Thoracic aorta (tissue), 2 donors: ENCODE results near the gene CIAO3. TPM values are rescaled to one million over a fixed set of nuclear protein-coding genes. Genes with fewer than 3 reads are reported as not detected.

ENCODE experiments used
- ATAC-seq: fragments of 150-250 bp; one replicate; pipeline ENCODE4 v1.8.0; 2017; ENCODE audit warnings: low read depth; ENCODE audit not compliant: insufficient number of reproducible peaks, low FRiP score
- DNase-seq: peaks from one replicate; pipeline ENCODE4 v3.0.0-alpha.2; 2020; ENCODE audit warnings: low spot score
- H3K27ac ChIP-seq, 2 donors: fragments of 200-600 bp; sonication (generic); 1 replicate in 1 of 2; 2 replicates in 1 of 2; pipeline ENCODE4 v1.5.1; 2016; ENCODE audit warnings: mild to moderate bottlenecking in 2 of 2, moderate library complexity in 2 of 2
- H3K27me3 ChIP-seq: fragments of 200-600 bp; sonication (generic); replicated peaks from 2 replicates; pipeline ENCODE4 v1.6.0; 2016; ENCODE audit warnings: mild to moderate bottlenecking; ENCODE audit not compliant: insufficient read depth
- H3K36me3 ChIP-seq: fragments of 200-600 bp; sonication (generic); one replicate; pipeline ENCODE4 v1.5.1; 2016
- H3K4me1 ChIP-seq, 2 donors: fragments of 200-600 bp; sonication (generic); 1 replicate in 1 of 2; 2 replicates in 1 of 2; pipeline versions ENCODE4 v1.5.1 to v1.6.0; 2016; ENCODE audit warnings: low read depth in 2 of 2, mild to moderate bottlenecking in 1 of 2; ENCODE audit not compliant: control insufficient read depth in 1 of 2
- H3K4me3 ChIP-seq: fragments of 200-600 bp; sonication (generic); 2 replicates; pipeline ENCODE4 v1.5.1; 2016; ENCODE audit warnings: mild to moderate bottlenecking
- H3K9me3 ChIP-seq: fragments of 200-600 bp; sonication (generic); 2 replicates; pipeline ENCODE4 v1.5.1; 2016
- total RNA-seq, 2 donors: library from RNA; depleted of rRNA; stranded (reverse); fragments of >200 nt; gene quantifications; one replicate each; pipeline versions ENCODE4 v1.1.0 to v1.2.3, GENCODE V29; 2016
- TF ChIP-seq, protein P1 (sequence below): fragments of 200-600 bp; sonication (generic); IDR thresholded peaks from one replicate; pipeline ENCODE4 v1.5.1; 2019; ENCODE audit warnings: antibody characterized with exemption

The CIAO3 gene
- total RNA-seq, 2 donors from 2014 or later = 27.0 to 30.3 TPM

DNA sequence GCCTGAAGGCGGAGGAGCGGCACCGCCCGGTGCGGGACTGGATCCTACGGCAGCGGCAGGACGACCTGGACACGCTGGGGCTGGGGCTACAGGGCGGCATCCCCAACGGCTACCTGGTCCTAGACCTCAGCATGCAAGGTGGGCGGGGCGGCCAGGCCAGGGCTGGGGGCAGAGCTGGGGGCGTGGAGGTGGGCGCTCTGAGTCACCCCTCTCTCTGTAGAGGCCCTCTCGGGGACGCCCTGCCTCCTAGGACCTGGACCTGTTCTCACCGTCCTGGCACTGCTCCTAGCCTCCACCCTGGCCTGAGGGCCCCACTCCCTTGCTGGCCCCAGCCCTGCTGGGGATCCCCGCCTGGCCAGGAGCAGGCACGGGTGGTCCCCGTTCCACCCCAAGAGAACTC is 27.6 kb upstream of the CIAO3 start:
- no peak overlapping the region for H3K27ac ChIP-seq
- no peaks in the 10 kb centered on the region for H3K4me1 ChIP-seq
- DNase-seq (no peak), ATAC-seq (no peak)
- no peaks in the 10 kb centered on the region for H3K36me3 ChIP-seq
- H3K9me3 ChIP-seq = no peaks in the 10 kb centered on the region
- no peak overlapping the region for H3K4me3 ChIP-seq
- TF ChIP-seq, protein P1, sequence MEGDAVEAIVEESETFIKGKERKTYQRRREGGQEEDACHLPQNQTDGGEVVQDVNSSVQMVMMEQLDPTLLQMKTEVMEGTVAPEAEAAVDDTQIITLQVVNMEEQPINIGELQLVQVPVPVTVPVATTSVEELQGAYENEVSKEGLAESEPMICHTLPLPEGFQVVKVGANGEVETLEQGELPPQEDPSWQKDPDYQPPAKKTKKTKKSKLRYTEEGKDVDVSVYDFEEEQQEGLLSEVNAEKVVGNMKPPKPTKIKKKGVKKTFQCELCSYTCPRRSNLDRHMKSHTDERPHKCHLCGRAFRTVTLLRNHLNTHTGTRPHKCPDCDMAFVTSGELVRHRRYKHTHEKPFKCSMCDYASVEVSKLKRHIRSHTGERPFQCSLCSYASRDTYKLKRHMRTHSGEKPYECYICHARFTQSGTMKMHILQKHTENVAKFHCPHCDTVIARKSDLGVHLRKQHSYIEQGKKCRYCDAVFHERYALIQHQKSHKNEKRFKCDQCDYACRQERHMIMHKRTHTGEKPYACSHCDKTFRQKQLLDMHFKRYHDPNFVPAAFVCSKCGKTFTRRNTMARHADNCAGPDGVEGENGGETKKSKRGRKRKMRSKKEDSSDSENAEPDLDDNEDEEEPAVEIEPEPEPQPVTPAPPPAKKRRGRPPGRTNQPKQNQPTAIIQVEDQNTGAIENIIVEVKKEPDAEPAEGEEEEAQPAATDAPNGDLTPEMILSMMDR = no peak
- H3K27me3 ChIP-seq = no peaks in the 10 kb centered on the region

DNA sequence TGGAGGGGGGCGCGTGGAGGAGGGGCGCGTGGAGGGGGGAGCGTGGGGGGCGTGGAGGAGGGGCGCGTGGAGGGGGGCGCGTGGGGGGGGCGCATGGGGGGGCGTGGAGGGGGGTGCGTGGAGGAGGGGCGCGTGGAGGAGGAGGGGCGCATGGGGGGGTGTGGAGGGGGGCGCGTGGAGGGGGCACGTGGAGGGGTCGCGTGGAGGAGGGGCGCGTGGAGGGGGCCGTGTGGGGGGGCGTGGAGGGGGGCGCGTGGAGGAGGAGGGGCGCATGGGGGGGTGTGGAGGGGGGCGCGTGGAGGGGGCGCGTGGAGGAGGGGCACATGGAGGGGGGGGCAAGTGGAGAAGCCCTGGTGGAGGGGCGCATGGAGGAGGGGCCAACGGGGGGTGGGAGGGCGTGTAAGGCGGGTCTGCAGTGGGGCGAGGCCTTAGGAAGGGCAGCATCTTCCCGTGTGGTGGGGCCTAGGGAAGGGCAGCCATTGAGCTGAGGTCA is 27.0 kb upstream of the CIAO3 start:
- Histone ChIP-seq H3K27ac (no peak overlapping the region), H3K4me1 (no peaks in the 10 kb centered on the region), H3K27me3 (no peaks in the 10 kb centered on the region), H3K4me3 (no peak overlapping the region), H3K36me3 (no peaks in the 10 kb centered on the region), H3K9me3 (no peaks in the 10 kb centered on the region)
- ATAC-seq (no peak), DNase-seq (no peak)
- TF ChIP-seq, protein P1 = no peak

DNA sequence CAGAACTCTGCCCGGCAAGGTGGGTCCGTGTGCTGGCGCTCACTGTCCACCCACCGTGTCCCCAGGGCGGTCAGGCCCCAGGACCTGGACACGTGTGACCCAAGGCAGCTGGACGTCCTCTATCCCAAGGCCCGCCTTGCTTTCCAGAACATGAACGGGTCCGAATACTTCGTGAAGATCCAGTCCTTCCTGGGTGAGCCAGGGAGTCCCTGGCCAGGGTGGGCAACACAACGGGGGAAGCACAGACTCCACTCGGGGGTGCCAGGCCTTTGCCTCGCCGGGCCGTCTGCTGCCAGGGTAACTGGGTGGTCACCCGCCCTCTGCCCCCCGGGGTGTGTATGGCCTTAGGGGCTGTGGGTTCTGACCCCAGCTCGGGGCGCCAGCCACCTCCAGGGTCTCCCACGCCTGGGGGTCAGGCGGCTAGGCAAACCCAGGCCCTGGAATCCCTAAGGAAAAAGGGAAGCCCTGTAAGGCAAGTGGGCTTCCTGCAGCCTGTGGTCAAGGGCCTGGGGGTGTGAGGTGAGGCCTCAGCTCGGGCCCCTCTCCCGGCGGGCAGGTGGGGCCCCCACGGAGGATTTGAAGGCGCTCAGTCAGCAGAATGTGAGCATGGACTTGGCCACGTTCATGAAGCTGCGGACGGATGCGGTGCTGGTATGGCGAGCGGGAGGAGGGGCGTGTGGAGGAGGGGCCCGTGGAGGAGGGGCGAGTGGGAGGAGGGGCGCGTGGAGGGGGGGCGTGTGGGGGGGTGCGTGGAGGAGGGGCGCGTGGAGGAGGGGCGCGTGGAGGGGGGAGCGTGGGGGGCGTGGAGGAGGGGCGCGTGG is 26.2 kb upstream of the CIAO3 start:
- Histone ChIP-seq H3K4me3 (no peak overlapping the region), H3K27me3 (no peaks in the 10 kb centered on the region), H3K36me3 (no peaks in the 10 kb centered on the region), H3K4me1 (no peaks in the 10 kb centered on the region), H3K9me3 (no peaks in the 10 kb centered on the region), H3K27ac (no peak overlapping the region)
- TF ChIP-seq, protein P1 = no peak
- ATAC-seq (no peak), DNase-seq (no peak)

DNA sequence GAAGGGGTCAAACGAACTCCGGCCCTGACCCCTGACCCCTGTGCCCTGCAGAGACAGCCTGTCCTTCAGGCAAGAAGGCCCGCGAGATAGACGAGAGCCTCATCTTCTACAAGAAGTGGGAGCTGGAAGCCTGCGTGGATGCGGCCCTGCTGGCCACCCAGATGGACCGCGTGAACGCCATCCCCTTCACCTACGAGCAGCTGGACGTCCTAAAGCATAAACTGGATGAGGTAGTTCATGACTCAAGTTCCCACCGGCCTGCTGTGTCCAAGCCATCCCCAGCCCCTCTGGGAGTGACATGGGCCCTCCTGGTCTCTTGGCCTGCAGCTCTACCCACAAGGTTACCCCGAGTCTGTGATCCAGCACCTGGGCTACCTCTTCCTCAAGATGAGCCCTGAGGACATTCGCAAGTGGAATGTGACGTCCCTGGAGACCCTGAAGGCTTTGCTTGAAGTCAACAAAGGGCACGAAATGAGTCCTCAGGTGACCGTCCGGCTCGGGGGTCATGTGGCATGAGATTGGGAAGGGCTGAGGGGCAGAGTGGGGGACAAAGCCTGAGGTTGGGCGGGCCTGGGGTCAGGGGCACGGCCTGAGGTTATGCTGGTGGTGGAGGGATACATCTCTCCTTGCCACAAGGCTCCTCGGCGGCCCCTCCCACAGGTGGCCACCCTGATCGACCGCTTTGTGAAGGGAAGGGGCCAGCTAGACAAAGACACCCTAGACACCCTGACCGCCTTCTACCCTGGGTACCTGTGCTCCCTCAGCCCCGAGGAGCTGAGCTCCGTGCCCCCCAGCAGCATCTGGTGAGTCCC is 25.4 kb upstream of the CIAO3 start:
- DNase-seq = no peak
- TF ChIP-seq, protein P1 = no peak

DNA sequence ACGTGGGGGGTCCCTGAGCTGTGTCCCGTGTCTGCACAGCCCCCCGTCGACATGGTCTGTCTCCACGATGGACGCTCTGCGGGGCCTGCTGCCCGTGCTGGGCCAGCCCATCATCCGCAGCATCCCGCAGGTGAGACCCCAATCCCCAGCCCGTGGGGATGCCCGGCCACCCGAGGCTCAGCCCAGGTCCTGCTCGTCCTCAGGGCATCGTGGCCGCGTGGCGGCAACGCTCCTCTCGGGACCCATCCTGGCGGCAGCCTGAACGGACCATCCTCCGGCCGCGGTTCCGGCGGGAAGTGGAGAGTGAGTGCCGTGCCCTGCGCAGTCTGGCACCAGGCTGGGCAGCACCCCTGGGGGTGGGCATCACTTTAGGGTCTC is 24.7 kb upstream of the CIAO3 start:
- H3K27me3 ChIP-seq = no peaks in the 10 kb centered on the region
- DNase-seq (no peak), ATAC-seq (no peak)
- no peaks in the 10 kb centered on the region for H3K4me1 ChIP-seq
- H3K36me3 ChIP-seq = no peaks in the 10 kb centered on the region
- no peaks in the 10 kb centered on the region for H3K9me3 ChIP-seq
- TF ChIP-seq, protein P1 = no peak
- no peak overlapping the region for H3K4me3 ChIP-seq
- no peak overlapping the region for H3K27ac ChIP-seq

More for the DNA sequence above, 25.4 kb upstream of the CIAO3 start:
- H3K9me3 ChIP-seq = no peaks in the 10 kb centered on the region
- no peaks in the 10 kb centered on the region for H3K27me3 ChIP-seq
- H3K36me3 ChIP-seq = no peaks in the 10 kb centered on the region
- no peak overlapping the region for H3K27ac ChIP-seq
- no peak for ATAC-seq
- H3K4me3 ChIP-seq = no peak overlapping the region
- no peaks in the 10 kb centered on the region for H3K4me1 ChIP-seq
